ENCODE data around the gene FOLR2.

FOLR2 gene

GRCh38 chr11:72221386-72222075 lies 4.9 kb downstream of the FOLR2 start:
- Histone ChIP-seq H4K20me1 (ENCODE audit: low read depth, low read length) (no peaks in the 10 kb centered on the region), H3K9ac (ENCODE audit: low read length) (peak overlapping the region; percentile 87; the same call in 1 of the 2 replicates), H3K9me2 (replicated peaks; ENCODE audit: insufficient read depth, low read length) (no peaks in the 10 kb centered on the region), H3K27ac (ENCODE audit: low read depth, low read length) (no peak overlapping the region), H2AFZ (ENCODE audit: low read depth, low read length, severe bottlenecking) (peak overlapping the region; percentile 92), H3K4me3 (ENCODE audit: insufficient read depth, low read length, poor library complexity, severe bottlenecking) (no peak overlapping the region), H3K9me3 (ENCODE audit: insufficient read depth, low read length) (no peaks in the 10 kb centered on the region), H3K79me2 (ENCODE audit: insufficient read depth, low read length) (peaks cover 18% of the 10 kb centered on the region), H3K36me3 (ENCODE audit: low read length) (no peaks in the 10 kb centered on the region), H3K4me2 (ENCODE audit: low read depth, low read length, poor library complexity, severe bottlenecking) (peak overlapping the region; percentile 72), H3K27me3 (ENCODE audit: low read length) (no peaks in the 10 kb centered on the region), H3F3A (ENCODE audit: insufficient read depth) (peaks cover 8% of the 10 kb centered on the region)
- no peak for TF ChIP-seq EZH2phosphoT487 (conservative IDR thresholded peaks at IDR 0.05; ENCODE audit: low read length)
- TF ChIP-seq, protein P1, sequence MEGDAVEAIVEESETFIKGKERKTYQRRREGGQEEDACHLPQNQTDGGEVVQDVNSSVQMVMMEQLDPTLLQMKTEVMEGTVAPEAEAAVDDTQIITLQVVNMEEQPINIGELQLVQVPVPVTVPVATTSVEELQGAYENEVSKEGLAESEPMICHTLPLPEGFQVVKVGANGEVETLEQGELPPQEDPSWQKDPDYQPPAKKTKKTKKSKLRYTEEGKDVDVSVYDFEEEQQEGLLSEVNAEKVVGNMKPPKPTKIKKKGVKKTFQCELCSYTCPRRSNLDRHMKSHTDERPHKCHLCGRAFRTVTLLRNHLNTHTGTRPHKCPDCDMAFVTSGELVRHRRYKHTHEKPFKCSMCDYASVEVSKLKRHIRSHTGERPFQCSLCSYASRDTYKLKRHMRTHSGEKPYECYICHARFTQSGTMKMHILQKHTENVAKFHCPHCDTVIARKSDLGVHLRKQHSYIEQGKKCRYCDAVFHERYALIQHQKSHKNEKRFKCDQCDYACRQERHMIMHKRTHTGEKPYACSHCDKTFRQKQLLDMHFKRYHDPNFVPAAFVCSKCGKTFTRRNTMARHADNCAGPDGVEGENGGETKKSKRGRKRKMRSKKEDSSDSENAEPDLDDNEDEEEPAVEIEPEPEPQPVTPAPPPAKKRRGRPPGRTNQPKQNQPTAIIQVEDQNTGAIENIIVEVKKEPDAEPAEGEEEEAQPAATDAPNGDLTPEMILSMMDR (IDR thresholded peaks at IDR 0.05; ENCODE audit: insufficient read depth, low read length, poor library complexity, severe bottlenecking): no peak

- H3K4me2 ChIP-seq (ENCODE audit: low read depth, low read length, poor library complexity, severe bottlenecking): peak overlapping the region; percentile 72
- H3K9me3 ChIP-seq (ENCODE audit: insufficient read depth, low read length): no peaks in the 10 kb centered on the region
- peak overlapping the region; percentile 87 for H3K9ac ChIP-seq (ENCODE audit: low read length)
- H2AFZ ChIP-seq (ENCODE audit: low read depth, low read length, severe bottlenecking): peak overlapping the region; percentile 92
- no peaks in the 10 kb centered on the region for H3K27me3 ChIP-seq (ENCODE audit: low read length)
- H4K20me1 ChIP-seq (ENCODE audit: low read depth, low read length): no peaks in the 10 kb centered on the region
- H3K27ac ChIP-seq (ENCODE audit: low read depth, low read length): peak overlapping the region; percentile 94
- peaks cover 8% of the 10 kb centered on the region for H3F3A ChIP-seq (ENCODE audit: insufficient read depth)
- H3K79me2 ChIP-seq (ENCODE audit: insufficient read depth, low read length): peaks cover 18% of the 10 kb centered on the region
- H3K4me3 ChIP-seq (ENCODE audit: insufficient read depth, low read length, poor library complexity, severe bottlenecking): peak overlapping the region; percentile 81
- TF ChIP-seq, protein P1 (IDR thresholded peaks at IDR 0.05; ENCODE audit: insufficient read depth, low read length, poor library complexity, severe bottlenecking): no peak
- TF ChIP-seq EZH2phosphoT487 (conservative IDR thresholded peaks at IDR 0.05; ENCODE audit: low read length): no peak
- H3K36me3 ChIP-seq (ENCODE audit: low read length): no peaks in the 10 kb centered on the region
- no peaks in the 10 kb centered on the region for H3K9me2 ChIP-seq (replicated peaks; ENCODE audit: insufficient read depth, low read length)
These were observed 5.7 kb downstream of the FOLR2 start for GRCh38 chr11:72222106-72222891.

DNA sequence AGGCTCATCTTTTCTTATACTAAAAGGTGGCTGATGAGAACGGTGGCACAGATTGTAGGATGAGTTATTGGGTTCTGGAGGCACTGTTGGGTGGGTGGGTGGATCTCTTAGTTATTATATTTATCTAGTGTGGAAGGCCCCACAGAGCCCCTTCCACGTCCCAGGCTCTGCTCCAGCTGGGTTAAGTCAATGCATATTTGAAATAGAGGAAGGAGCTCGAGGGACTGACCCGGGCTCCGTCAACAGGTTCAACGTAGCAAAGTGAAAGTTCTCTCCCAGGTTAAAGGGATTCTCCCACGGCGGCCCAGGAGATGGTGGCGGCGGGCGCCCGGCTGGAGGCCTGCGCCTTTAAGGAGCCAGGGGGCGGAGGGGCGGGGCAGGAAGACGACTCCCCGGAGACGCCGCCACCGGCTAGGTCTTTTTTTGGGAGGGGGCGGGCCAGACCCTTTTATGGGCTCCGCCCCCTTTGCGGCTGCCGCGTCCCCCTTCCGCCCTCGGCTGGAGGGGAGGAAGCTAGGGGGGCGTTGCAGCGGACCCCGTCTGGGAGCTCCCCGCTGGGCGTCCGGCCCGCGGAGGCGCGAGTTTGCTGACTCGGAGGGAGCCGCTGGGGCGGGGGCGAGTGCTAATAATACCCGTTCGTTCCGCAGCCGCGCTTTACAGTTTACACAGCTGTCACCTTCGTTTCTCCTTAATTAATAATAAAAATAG lies 6.5 kb downstream of the FOLR2 start:
- Histone ChIP-seq H3K27me3 (ENCODE audit: low read length) (no peaks in the 10 kb centered on the region), H4K20me1 (ENCODE audit: low read depth, low read length) (no peaks in the 10 kb centered on the region), H3K27ac (ENCODE audit: low read depth, low read length) (peak overlapping the region; percentile 94), H3K36me3 (ENCODE audit: low read length) (no peaks in the 10 kb centered on the region), H3K79me2 (ENCODE audit: insufficient read depth, low read length) (peaks cover 18% of the 10 kb centered on the region), H3K4me2 (ENCODE audit: low read depth, low read length, poor library complexity, severe bottlenecking) (peak overlapping the region; percentile 72), H3F3A (ENCODE audit: insufficient read depth) (peaks cover 8% of the 10 kb centered on the region), H3K4me3 (ENCODE audit: insufficient read depth, low read length, poor library complexity, severe bottlenecking) (peak overlapping the region; percentile 81), H3K9ac (ENCODE audit: low read length) (peak overlapping the region; percentile 87), H3K9me2 (replicated peaks; ENCODE audit: insufficient read depth, low read length) (no peaks in the 10 kb centered on the region), H3K9me3 (ENCODE audit: insufficient read depth, low read length) (no peaks in the 10 kb centered on the region), H2AFZ (ENCODE audit: low read depth, low read length, severe bottlenecking) (peak overlapping the region; percentile 87)
- no peak for TF ChIP-seq EZH2phosphoT487 (conservative IDR thresholded peaks at IDR 0.05; ENCODE audit: low read length)
- TF ChIP-seq, protein P1 (IDR thresholded peaks at IDR 0.05; ENCODE audit: insufficient read depth, low read length, poor library complexity, severe bottlenecking): no peak
